HG03354 (cell line): ENCODE data around the gene TMA7.
"Not testable (repeated sequence)": the region's sequence is repeated elsewhere in the genome, so short reads cannot be mapped to it uniquely, and the experiment has no call there.

ENCODE experiments used
- ATAC-seq: cut with Tn5 transposase; IDR thresholded peaks from one replicate; pipeline ENCODE4 v1.9.1; 2021; ENCODE audit warnings: mild to moderate bottlenecking; ENCODE audit not compliant: unreplicated experiment, poor library complexity, severe bottlenecking

The TMA7 gene

GRCh38 chr3:48482822-48483221 is 42.8 kb downstream of the TMA7 start:
- ATAC-seq: not testable (repeated sequence)

- no peak for ATAC-seq
Observed at GRCh38 chr3:48486952-48487351, 46.9 kb downstream of the TMA7 start.

GRCh38 chr3:48492461-48493202 is 52.6 kb downstream of the TMA7 start:
- ATAC-seq: no peak

- ATAC-seq: no peak
Observed at GRCh38 chr3:48493203-48493501, 53.1 kb downstream of the TMA7 start.
